A673 (cell line): ENCODE data around the gene MAST4.

Experiments
- CTCF ChIP-seq: fragments of 300-800, 200-600 bp; sonication (generic); conservative IDR thresholded peaks from 2 replicates; pipeline ENCODE4 v1.5.1; 2017; ENCODE audit warnings: low read depth, mild to moderate bottlenecking, antibody characterized with exemption, low read length, moderate library complexity, mixed read lengths
- EZH2 ChIP-seq: fragments of 200-600 bp; sonication (generic); IDR thresholded peaks from 2 replicates; pipeline ENCODE4 v1.6.1; 2017; ENCODE audit warnings: borderline replicate concordance, low read depth, mild to moderate bottlenecking, mixed read lengths, antibody characterized with exemption, low read length; ENCODE audit not compliant: poor library complexity, severe bottlenecking

- TF ChIP-seq EZH2 (no peak), CTCF (no peak)
Observed at GRCh38 chr5:66856041-66856805, 260.0 kb downstream of the MAST4 start.
